MM.1S (cell line): ENCODE data around the gene DCDC1.

Experiments used
- CTCF ChIP-seq: fragments of 300-600 bp; sonication (generic); IDR thresholded peaks from 2 replicates; pipeline ENCODE4 v1.5.1; 2016; ENCODE audit warnings: antibody characterized with exemption, low read length, mixed read lengths
- EZH2 ChIP-seq: fragments of 300-600 bp; sonication (generic); optimal IDR thresholded peaks from 2 replicates; pipeline ENCODE3; 2017; ENCODE audit warnings: low read depth, mild to moderate bottlenecking, antibody characterized with exemption, low read length, mixed read lengths

- TF ChIP-seq CTCF, result no peak
- TF ChIP-seq EZH2, result no peak
Observed at GRCh38 chr11:31120428-31120827, 249.1 kb downstream of the DCDC1 start.
